Activated naive CD4-positive, alpha-beta T cell treated with anti-CD3 and anti-CD28 coated beads, Interleukin-2, amount 50 U/mL, for 72 hours (primary cell): Measurements from ENCODE around the gene RNF145. TPM values are rescaled to one million over a fixed set of nuclear protein-coding genes. Genes with fewer than 3 reads are reported as not detected.

Experiments
- ATAC-seq, 2 donors: fragments of 150-1000 bp; cut with Tn5 transposase; 2 replicates each; pipeline ENCODE4 v1.10.0; 2021; ENCODE audit warnings: mild to moderate bottlenecking in 2 of 2, moderate library complexity in 2 of 2
- DNase-seq, 2 donors: peaks; one replicate each; pipeline ENCODE4 v3.0.0; 2021 to 2022; ENCODE audit warnings: low spot score in 2 of 2
- H3K27ac Mint-ChIP-seq, 2 donors: one replicate each; pipeline ENCODE4 v1.8.0; 2022; ENCODE audit warnings: mild to moderate bottlenecking in 2 of 2, mixed read lengths in 2 of 2
- H3K36me3 Mint-ChIP-seq, 2 donors: one replicate each; pipeline ENCODE4 v1.8.0; 2022; ENCODE audit warnings: mixed read lengths in 2 of 2
- H3K9me3 Mint-ChIP-seq, 2 donors: one replicate each; pipeline ENCODE4 v1.8.0; 2022; ENCODE audit warnings: mixed read lengths in 2 of 2
- total RNA-seq, 2 donors: library from RNA; stranded (reverse); gene quantifications; one replicate each; pipeline ENCODE4 v1.2.3, GENCODE V29; 2022

Gene RNF145
- total RNA-seq, 2 donors from 2014 or later, result 56.2 to 73.0 TPM

DNA sequence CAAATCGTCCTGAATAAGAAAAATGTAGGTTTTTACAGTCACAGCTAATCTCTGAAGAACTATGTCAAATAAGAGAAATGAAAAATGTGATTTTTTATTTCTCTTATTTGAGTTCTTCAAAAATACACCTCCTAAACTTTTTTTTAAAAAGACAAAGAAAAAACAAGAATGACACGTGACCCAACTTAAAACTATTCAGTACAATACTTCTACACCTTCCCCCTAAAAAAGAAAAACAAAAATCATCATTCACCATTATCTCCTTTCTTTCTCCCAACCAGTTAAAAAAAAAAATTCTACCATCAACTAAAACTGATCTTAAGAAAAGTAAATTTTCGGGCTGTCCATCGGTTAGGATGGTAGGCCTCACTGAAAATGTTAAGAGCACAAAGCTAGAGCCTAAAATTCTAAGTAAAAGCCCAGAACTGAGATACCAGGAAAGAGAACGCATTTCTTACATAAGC, 2.1 kb downstream of the RNF145 start:
- no peak for DNase-seq

DNA sequence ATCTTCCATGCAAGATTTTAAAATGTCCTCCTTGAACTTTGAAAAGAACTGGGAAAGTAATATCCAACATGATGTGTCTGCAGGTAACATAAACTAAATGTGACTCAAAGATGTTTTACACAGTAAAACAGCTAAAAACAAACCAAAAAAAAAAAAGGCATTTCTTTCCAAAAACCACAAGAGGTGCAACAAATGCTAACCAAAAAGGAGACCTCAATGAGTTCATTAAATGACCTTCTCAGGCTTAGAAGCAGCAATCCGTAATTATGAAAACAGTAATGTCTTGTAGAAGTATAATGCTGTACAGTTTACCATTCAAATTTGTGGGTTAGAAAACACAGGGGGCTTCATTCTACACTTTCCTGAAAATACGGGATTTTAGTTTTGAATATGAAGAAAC, 2.5 kb downstream of the RNF145 start:
- Mint-ChIP-seq H3K9me3 (no peaks in the 10 kb centered on the region), H3K36me3 (peaks cover 31 to 54% of the 10 kb centered on the region in 2 donors), H3K27ac (peak overlapping the region; percentile 98 to 99)
- DNase-seq (no peak), ATAC-seq (no peak)

More for the DNA sequence above, 2.1 kb downstream of the RNF145 start:
- H3K36me3 Mint-ChIP-seq, result peaks cover 31 to 52% of the 10 kb centered on the region in 2 donors
- H3K27ac Mint-ChIP-seq, result peak overlapping the region; percentile 98 to 99
- H3K9me3 Mint-ChIP-seq, result no peaks in the 10 kb centered on the region
- ATAC-seq, result no peak

DNA sequence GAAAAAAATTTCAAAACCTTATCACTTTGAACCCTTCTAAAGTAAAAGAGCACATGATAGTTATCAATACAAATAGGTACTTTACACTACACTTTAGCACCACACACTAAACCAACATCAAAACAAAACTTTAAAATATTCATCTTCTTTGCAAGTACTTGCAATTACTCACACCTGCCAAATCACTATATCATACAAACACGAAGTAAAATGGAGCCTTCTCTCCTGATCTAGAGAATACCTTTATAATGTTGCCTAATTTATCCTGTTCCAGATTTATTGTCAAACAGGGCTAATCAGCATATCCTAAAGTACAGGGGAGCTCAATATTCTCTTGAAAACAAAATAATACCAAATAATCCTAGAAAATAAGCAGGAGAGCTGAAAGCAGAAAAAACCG, 3.0 kb downstream of the RNF145 start:
- Mint-ChIP-seq H3K9me3 (no peaks in the 10 kb centered on the region), H3K27ac (peak overlapping the region; percentile 98 to 99), H3K36me3 (peaks cover 31 to 54% of the 10 kb centered on the region in 2 donors)
- ATAC-seq, result no peak
- DNase-seq, result no peak

DNA sequence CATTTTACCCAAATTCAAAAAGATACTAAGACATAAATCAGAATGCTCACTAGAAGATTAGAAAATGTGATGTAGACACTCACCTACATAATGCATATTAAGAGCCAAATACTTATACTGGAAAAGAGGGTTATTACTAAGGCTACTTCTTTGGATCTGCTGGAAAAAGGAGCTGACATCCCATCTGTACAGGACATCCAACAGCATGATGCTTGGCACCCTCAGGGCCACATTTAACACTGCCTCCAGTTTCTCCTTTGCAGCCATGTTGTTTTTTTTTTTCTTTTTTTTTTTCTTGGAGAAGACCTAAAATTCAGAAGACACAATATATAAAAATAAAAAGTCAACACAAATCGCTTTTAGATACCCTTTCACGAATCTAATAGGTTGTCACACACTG, 6.0 kb downstream of the RNF145 start:
- ATAC-seq (no peak), DNase-seq (no peak)
- H3K27ac Mint-ChIP-seq, result peak overlapping the region in 1 of 2 donors; percentile 16
- no peaks in the 10 kb centered on the region for H3K9me3 Mint-ChIP-seq
- peaks cover 22 to 59% of the 10 kb centered on the region in 2 donors for H3K36me3 Mint-ChIP-seq

DNA sequence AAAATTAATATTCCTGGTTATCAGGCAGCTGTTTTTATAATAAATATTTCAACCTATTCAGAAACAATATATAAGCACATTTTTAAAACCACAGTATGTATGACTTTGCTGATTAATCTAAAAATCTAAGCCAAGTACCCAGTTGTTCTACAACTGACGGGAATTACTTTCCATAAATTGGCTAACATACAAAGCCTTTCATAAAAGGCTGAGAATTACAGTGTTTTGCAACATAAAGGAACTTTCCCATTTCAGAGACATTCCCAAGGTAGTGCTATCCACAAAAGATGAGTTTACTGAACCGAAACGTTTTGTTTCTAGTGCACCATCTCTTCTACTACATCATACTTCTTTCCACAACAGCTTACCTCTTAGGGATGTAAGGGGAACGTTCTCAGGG, 7.2 kb downstream of the RNF145 start:
- DNase-seq, result no peak
- Mint-ChIP-seq H3K27ac (no peak overlapping the region), H3K9me3 (no peaks in the 10 kb centered on the region), H3K36me3 (peaks cover 10 to 52% of the 10 kb centered on the region in 2 donors)
- no peak for ATAC-seq

DNA sequence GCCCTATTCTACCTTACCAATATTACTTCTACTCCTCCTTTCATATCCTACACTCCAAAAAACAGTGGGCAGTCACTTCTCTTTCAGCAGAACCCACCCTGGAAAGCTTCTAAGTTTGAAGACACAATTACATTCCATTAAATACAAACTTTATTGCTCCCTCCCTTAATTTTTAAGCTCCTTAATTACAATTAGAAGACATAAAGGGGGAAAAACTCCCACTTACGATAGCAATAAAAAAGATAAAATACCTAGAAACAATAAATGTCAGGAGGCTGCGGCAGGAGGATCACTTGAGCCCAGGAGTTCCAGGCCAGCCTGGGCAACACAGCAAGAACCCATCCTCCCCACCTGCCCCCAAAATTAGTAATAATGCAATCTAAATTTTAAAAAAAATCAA, 9.6 kb downstream of the RNF145 start:
- no peak for ATAC-seq
- DNase-seq, result no peak
- H3K27ac Mint-ChIP-seq, result peak overlapping the region in 1 of 2 donors; percentile 88
- H3K36me3 Mint-ChIP-seq, result peaks cover 18 to 57% of the 10 kb centered on the region in 2 donors
- no peaks in the 10 kb centered on the region for H3K9me3 Mint-ChIP-seq

DNA sequence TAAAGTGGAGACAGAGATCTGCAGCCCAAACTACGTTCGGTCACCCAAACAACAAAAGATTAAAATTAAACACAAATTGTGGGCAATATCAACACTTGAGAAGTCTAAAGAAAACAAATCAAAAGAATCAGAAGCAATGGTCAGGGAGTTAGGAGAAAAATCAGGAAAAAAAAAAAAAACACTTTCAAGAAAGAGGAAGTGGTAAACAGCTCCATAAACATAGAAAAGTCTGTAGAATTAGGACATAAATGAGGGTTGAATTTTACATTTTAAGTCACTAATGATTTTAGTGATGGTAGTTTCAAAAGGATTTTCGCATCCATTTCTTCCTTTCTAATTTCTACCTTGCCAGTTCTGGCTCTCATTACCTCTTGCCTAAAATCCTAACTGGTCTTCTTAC, 10.1 kb downstream of the RNF145 start:
- DNase-seq, result no peak
- Mint-ChIP-seq H3K36me3 (peaks cover 18 to 62% of the 10 kb centered on the region in 2 donors), H3K27ac (no peak overlapping the region), H3K9me3 (no peaks in the 10 kb centered on the region)
- ATAC-seq, result no peak

DNA sequence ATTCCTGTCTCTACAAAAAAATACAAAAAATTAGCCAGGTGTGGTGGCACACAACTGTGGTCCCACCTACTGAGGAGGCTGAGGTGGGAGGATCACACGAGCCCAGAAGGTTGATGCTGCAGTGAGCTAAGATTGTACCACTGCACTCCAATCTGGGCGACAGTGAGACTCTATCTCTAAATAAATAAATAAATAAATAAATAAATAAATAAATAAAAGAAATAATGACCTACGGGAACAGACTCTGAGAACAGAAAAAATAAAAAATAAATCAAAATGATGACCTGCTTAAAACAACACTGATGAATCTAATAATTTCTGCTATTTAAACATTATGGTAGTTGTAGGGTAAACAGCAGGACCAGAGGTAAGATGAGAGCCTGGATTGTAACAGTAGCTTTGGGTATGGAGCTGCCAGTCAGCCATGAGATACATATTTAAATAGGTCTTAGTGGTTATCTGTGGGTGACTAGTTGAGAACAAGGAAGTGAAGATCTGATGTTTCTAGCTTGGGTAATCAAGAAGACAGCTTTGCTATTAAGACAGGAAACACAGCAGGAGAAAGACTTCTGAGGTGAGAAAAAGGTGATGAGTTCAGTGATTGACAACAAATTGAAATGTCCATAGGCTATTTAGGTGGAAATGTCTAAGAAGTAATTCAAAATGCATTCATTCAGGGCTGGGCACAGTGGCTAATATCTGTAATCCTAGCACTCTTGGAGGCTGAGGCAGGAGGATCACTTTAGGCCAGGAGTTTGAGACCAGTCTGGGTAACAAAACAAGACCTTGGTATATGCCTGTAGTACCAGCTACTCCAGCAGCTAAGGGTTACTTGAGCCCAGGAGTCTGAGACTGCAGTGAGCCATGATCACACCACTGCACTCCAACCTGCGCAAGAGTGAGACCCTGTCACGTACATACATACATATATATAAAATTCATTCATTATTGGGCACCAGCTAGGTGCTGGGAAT, 11.0 kb downstream of the RNF145 start:
- Mint-ChIP-seq H3K36me3 (peaks cover 18 to 63% of the 10 kb centered on the region in 2 donors), H3K9me3 (no peaks in the 10 kb centered on the region), H3K27ac (peak overlapping the region in 1 of 2 donors; percentile 3)
- DNase-seq (no peak), ATAC-seq (peak; percentile 32 to 61)

DNA sequence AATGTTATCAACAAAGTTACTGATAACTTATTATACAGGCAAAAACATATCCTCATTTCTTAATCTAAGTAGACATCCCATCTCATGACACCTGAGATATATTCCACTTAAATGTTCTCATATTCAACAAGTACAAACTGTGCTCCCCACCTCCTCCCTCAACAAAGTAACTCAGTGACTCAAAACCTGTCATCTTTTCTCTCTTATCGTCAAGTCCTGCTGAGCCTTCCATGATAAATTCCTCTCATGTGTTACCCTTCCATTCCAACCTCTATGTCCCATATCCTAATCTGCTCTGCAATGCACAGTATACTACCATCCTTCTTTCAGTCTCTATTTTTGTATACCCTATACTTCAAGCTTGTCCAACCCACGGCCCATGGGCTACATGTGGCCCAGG, 13.6 kb downstream of the RNF145 start:
- Mint-ChIP-seq H3K27ac (no peak overlapping the region), H3K36me3 (peaks cover 18 to 61% of the 10 kb centered on the region in 2 donors), H3K9me3 (no peaks in the 10 kb centered on the region)
- ATAC-seq (no peak), DNase-seq (no peak)

DNA sequence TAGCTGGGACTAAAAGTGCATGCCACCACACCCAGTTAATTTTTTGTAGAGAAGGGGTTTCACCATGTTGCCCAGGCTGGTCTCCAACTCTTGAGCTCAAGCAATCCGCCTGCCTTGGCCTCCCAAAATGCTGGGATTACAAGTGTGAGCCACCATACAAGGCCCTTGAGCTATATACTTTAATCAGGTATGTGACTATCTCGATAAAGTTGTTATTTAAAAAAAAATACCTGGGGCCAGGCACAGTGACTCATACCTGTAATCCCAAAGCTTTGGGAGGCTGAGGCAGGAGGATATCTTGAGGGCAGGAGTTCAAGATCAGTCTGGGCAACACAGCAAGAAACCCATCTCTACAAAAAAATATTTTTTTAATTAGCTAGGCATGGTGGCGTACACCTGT, 19.2 kb downstream of the RNF145 start:
- Mint-ChIP-seq H3K27ac (no peak overlapping the region), H3K9me3 (no peaks in the 10 kb centered on the region), H3K36me3 (peaks cover 3 to 49% of the 10 kb centered on the region in 2 donors)
- DNase-seq, result no peak
- no peak for ATAC-seq

DNA sequence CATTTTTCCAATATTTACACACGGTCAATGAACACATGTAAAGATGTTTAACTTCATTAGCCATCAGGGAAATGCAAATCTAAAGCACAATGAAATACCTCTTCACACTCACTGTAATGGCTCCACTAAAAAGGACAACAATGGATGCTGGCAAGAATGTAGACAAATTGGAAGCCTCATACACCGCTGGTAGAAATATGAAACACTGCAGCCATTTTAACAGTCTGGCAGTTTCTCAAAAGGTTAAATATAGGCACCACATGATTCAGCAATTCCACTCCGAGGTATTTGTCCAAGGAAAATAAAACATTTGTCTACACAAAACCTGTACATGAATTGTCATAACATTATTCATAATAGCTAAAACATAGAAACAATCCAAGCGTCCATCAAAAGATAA, 20.0 kb downstream of the RNF145 start:
- no peak overlapping the region for H3K27ac Mint-ChIP-seq
- ATAC-seq (no peak), DNase-seq (no peak)
- H3K9me3 Mint-ChIP-seq, result no peaks in the 10 kb centered on the region
- H3K36me3 Mint-ChIP-seq, result peaks cover 6 to 40% of the 10 kb centered on the region in 2 donors

DNA sequence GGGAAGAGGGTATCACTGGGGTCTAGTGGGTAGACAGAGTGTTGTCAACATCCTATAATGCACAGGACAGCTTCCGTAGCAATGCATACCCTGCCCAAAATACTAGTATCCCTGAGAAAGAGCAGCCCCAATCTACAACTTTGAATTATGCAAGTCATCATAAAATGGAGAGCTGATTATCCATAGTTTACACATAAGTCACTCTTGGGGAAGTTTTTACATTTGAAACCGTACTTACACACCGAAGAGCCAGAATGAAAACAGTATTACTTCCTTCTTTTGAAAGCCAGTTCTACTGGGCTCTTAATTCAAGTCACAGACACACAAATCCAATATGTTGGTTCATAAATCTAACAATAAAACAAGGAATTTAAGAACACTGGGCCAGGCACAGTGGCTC, 21.6 kb downstream of the RNF145 start:
- Mint-ChIP-seq H3K27ac (peak overlapping the region in 1 of 2 donors; percentile 77), H3K36me3 (peaks cover 6 to 30% of the 10 kb centered on the region in 2 donors), H3K9me3 (no peaks in the 10 kb centered on the region)
- no peak for DNase-seq
- ATAC-seq, result no peak

DNA sequence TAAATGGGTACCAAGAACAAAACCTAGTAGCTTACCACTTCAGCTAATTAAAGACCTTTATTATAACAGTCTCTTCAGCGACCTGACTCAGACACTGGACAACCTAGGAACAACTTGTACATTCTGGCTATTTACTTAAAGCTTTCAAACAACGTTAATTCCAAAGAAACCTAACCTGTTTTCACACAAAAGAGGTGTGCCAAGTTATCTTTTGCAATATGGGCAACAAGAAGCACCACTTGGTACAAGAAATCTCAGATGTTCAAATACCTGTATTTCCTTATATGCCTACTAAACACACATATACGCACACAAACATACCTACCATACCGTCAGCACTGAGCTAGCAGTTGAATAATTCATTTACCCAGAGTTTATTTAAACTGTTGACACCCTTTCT, 23.0 kb downstream of the RNF145 start:
- no peak for ATAC-seq
- no peaks in the 10 kb centered on the region for H3K9me3 Mint-ChIP-seq
- no peak for DNase-seq
- H3K27ac Mint-ChIP-seq, result peak overlapping the region in 1 of 2 donors; percentile 86
- H3K36me3 Mint-ChIP-seq, result peaks cover 6 to 30% of the 10 kb centered on the region in 2 donors

DNA sequence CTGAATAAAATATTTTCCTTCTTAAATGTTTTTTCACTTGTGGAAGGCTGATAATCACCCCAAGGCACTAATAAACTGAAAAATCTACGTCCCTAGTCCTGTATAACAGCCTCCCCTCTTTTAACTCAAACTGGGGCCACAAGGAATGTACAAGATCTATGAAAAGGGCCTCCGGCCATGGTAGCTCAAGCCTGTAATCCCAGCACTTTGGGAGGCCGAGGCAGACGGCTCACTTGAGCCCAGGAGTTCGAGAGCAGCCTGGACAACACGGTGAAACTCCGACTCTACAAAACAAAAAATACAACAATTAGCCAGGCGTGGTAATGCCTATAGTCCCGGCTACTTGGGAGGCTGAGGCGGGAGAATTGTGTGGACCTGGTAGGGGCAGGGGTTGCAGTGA, 23.6 kb downstream of the RNF145 start:
- Mint-ChIP-seq H3K27ac (peak overlapping the region; percentile 29 to 86), H3K36me3 (peaks cover 6 to 25% of the 10 kb centered on the region in 2 donors), H3K9me3 (no peaks in the 10 kb centered on the region)
- DNase-seq, result no peak
- ATAC-seq, result no peak

DNA sequence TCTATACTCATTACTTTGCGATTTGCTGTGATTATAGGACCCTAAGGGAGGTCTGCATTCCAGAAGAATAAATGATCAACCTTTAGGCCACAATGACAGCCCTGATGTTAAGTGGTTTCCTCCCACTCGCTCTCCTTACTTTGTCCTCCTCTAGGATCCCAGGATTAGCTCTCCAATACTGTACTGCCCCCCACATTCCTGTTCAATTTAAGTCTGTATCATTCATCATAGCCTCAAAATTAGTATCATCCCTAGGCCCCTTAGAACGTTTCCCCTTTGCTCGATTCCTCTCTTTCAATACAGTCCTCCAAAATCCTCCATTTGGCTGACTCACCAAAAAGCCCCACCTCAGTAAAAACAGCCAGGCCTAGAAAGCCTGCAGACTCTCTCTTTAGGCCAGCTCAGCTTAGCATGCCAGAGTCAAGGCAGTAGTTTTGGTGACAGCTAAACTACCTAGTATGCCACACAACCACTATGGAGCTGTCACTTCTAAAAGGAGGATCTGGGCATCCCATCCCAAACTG, 24.4 kb downstream of the RNF145 start:
- DNase-seq (peak in 1 of 2 donors; percentile 23), ATAC-seq (peak; percentile 87 to 88)
- peak overlapping the region; percentile 63 to 86 for H3K27ac Mint-ChIP-seq
- no peaks in the 10 kb centered on the region for H3K9me3 Mint-ChIP-seq
- H3K36me3 Mint-ChIP-seq, result peaks cover 6 to 23% of the 10 kb centered on the region in 2 donors

DNA sequence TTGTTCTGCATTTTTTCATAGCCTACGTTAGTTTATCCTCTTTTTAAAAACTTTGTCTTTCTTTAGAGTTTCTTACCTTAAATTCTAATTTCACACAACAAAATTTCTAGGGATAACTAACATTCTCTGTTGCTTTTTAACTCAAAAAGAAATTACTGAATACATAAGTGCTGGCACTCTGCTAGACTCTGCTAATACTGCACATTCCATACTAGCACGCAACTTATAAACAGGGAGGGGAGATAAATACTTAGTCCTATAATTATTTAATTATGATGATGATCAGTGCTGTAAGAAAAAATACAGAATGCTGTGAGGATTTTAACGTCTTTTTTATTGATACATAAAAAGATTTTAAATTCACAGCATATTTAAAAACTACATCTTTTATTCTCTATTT, 25.1 kb downstream of the RNF145 start:
- ATAC-seq (no peak), DNase-seq (no peak)
- Mint-ChIP-seq H3K36me3 (peaks cover 6 to 17% of the 10 kb centered on the region in 2 donors), H3K9me3 (no peaks in the 10 kb centered on the region), H3K27ac (peak overlapping the region in 1 of 2 donors; percentile 86)

DNA sequence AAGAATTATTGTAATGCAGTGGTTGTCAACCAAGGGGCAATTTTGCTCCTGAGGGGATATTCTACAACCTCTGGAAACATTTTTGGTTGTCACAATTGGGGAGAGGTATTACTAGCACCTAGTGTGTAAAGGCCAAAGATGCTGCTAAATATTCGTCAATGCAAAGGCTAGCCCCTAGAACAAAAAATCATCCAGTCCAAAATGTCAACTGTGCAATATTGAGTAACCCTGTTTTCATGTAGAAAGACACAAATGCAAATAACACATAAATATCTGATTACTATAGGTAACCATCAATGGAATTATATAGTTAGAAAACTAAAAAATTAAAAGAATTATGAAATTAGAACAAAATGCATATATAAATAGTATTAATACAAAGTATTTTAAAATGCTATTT, 26.1 kb downstream of the RNF145 start:
- no peak for DNase-seq
- Mint-ChIP-seq H3K27ac (no peak overlapping the region), H3K36me3 (peaks cover 6 to 12% of the 10 kb centered on the region in 2 donors), H3K9me3 (no peaks in the 10 kb centered on the region)
- no peak for ATAC-seq
